A549 (cell line): ENCODE data around the gene RET. TPM values are rescaled to one million over a fixed set of nuclear protein-coding genes. Genes with fewer than 3 reads are reported as not detected.

Source experiments
- ATAC-seq, 2 experiments: fragments of 200-7000 bp in 1 of 2; fragments of >200 bp in 1 of 2; cut with Nextera tagmentation in 1 of 2; cut with Tn5 transposase in 1 of 2; 3 replicates each; pipeline versions ENCODE4 v1.8.0 to v1.9.1; 2018 to 2020; ENCODE audit warnings: mild to moderate bottlenecking in 1 of 2, moderate library complexity in 1 of 2
- CTCF ChIA-PET: fragments of 300-600 bp; sonication (Branson Sonifier 250); formaldehyde crosslinking; extraction: SDS; loops from one replicate; lab custom pipeline; 2021; ENCODE audit warnings: antibody characterized with exemption, inconsistent platforms; lab: Yijun Ruan, JAX
- POLR2A ChIA-PET: fragments of 350-600 bp; formaldehyde crosslinking; extraction: SDS; loops from one replicate; lab custom pipeline; 2021; ENCODE audit warnings: antibody characterized with exemption, inconsistent platforms; lab: Yijun Ruan, JAX
- DNase-seq, 2 experiments: peaks; one replicate each; pipeline versions ENCODE4 v3.0.0 to v3.0.0-alpha.2; 2011 to 2016; ENCODE audit warnings: low read depth in 1 of 2, low spot score in 1 of 2
- FAIRE-seq: peaks from 2 replicates; lab custom pipeline; 2011; peaks lifted over from hg19 to GRCh38; lab: Jason Lieb, UNC
- H3K27ac ChIP-seq, 2 experiments: fragments of >200 bp; sonication (Bioruptor Twin); formaldehyde crosslinking; 3 replicates each; pipeline ENCODE4 v1.5.1; 2016 to 2017
- H3K4me1 ChIP-seq: fragments of >200 bp; sonication (Bioruptor Twin); formaldehyde crosslinking; 3 replicates; pipeline ENCODE4 v1.6.1; 2016
- H3K4me2 ChIP-seq: fragments of >200 bp; sonication (Bioruptor Twin); formaldehyde crosslinking; 3 replicates; pipeline ENCODE4 v1.6.1; 2016
- H3K4me3 ChIP-seq: fragments of >200 bp; sonication (Bioruptor Twin); formaldehyde crosslinking; 3 replicates; pipeline ENCODE4 v1.5.1; 2016
- H3K9me3 ChIP-seq: fragments of >200 bp; sonication (Bioruptor Twin); formaldehyde crosslinking; 3 replicates; pipeline ENCODE4 v1.6.1; 2016
- BHLHE40 ChIP-seq: IDR thresholded peaks from 2 replicates; pipeline ENCODE4 v1.6.1; 2012; ENCODE audit warnings: low read depth, low read length, inconsistent platforms
- CHD4 ChIP-seq: fragments of 200-600 bp; sonication (generic); IDR thresholded peaks from 2 replicates; pipeline ENCODE4 v1.6.1; 2016; ENCODE audit warnings: antibody characterized with exemption, mild to moderate bottlenecking, borderline replicate concordance
- EP300 ChIP-seq, 2 experiments: fragments of >200 bp; sonication (Bioruptor Twin); formaldehyde crosslinking; IDR thresholded peaks; 2 replicates in 1 of 2; 3 replicates in 1 of 2; pipeline ENCODE4 v1.6.1; 2016 to 2017
- ESRRA ChIP-seq: fragments of 150-350 bp; IDR thresholded peaks from 2 replicates; pipeline ENCODE4 v1.6.1; 2014; ENCODE audit warnings: mild to moderate bottlenecking, low read length, borderline replicate concordance
- FOXS1 ChIP-seq: fragments of 250-450 bp; sonication (Bioruptor Pico); IDR thresholded peaks from 2 replicates; pipeline ENCODE4 v1.5.0; 2020; ENCODE audit warnings: mild to moderate bottlenecking, moderate library complexity
- GATA3 ChIP-seq: IDR thresholded peaks from 2 replicates; pipeline ENCODE4 v1.6.1; 2012; ENCODE audit warnings: borderline replicate concordance
- HEYL ChIP-seq: fragments of 250-450 bp; sonication (Bioruptor Pico); IDR thresholded peaks from 2 replicates; pipeline ENCODE4 v1.8.0; 2021; ENCODE audit warnings: mild to moderate bottlenecking, moderate library complexity
- HOXB5 ChIP-seq: fragments of 250-450 bp; sonication (Bioruptor Pico); IDR thresholded peaks from 2 replicates; pipeline ENCODE4 v1.5.0; 2020; ENCODE audit warnings: mild to moderate bottlenecking, moderate library complexity
- JUN ChIP-seq, 2 experiments: fragments of >200 bp; sonication (Bioruptor Twin); formaldehyde crosslinking; IDR thresholded peaks; 2 replicates in 1 of 2; 3 replicates in 1 of 2; pipeline ENCODE4 v1.6.1; 2016 to 2017
- JUNB ChIP-seq: fragments of >200 bp; sonication (Bioruptor Twin); formaldehyde crosslinking; IDR thresholded peaks from 2 replicates; pipeline ENCODE4 v1.6.1; 2016
- MAFK ChIP-seq: fragments of 450-650 bp; IDR thresholded peaks from 2 replicates; pipeline ENCODE4 v1.6.1; 2014; ENCODE audit not compliant: partially characterized antibody
- MAZ ChIP-seq: fragments of 150-350 bp; IDR thresholded peaks from 2 replicates; pipeline ENCODE4 v1.6.1; 2014; ENCODE audit warnings: antibody characterized with exemption, low read depth, low read length, borderline replicate concordance
- MYC ChIP-seq: IDR thresholded peaks from 2 replicates; pipeline ENCODE4 v1.6.1; 2012; ENCODE audit warnings: mild to moderate bottlenecking, inconsistent platforms, low read length, improper control_type of control experiment, borderline replicate concordance
- NR3C1 ChIP-seq: fragments of >200 bp; sonication (Bioruptor Twin); formaldehyde crosslinking; IDR thresholded peaks from 3 replicates; pipeline ENCODE4 v1.6.1; 2017
- PBX3 ChIP-seq: IDR thresholded peaks from 2 replicates; pipeline ENCODE4 v1.6.1; 2012
- PHF8 ChIP-seq: fragments of 200-600 bp; sonication (generic); IDR thresholded peaks from 2 replicates; pipeline ENCODE4 v1.6.1; 2016; ENCODE audit warnings: low read depth, mild to moderate bottlenecking, antibody characterized with exemption, moderate library complexity, borderline replicate concordance
- POLR2AphosphoS2 ChIP-seq: conservative IDR thresholded peaks from 2 replicates; pipeline ENCODE4 v1.6.1; 2012; ENCODE audit warnings: low read length, improper control_type of control experiment, inconsistent platforms
- SREBF2 ChIP-seq: fragments of 450-650 bp; IDR thresholded peaks from 2 replicates; pipeline ENCODE4 v1.6.1; 2014; ENCODE audit warnings: mild to moderate bottlenecking, moderate library complexity
- ZFP36 ChIP-seq: fragments of 450-650 bp; IDR thresholded peaks from 2 replicates; pipeline ENCODE4 v1.6.1; 2014; ENCODE audit warnings: borderline replicate concordance; ENCODE audit not compliant: partially characterized antibody
- ZNF302 ChIP-seq: fragments of 250-450 bp; sonication (Bioruptor Pico); IDR thresholded peaks from 2 replicates; pipeline ENCODE4 v1.9.0; 2021; ENCODE audit warnings: inconsistent platforms, mild to moderate bottlenecking, moderate library complexity
- WGBS: methylation state at CpG from one replicate; pipeline ENCODE4 v1.1.6; 2017; ENCODE audit errors: missing lambda C conversion rate; 5-methylcytosine and 5-hydroxymethylcytosine counted together
- polyA plus RNA-seq, 4 experiments: library from polyadenylated mRNA; depleted of rRNA in 3 of 4; stranded (reverse); fragments of >200 nt; fragmentation: RNase III in 1 of 4; extraction: RNeasy Plus Mini Kit Qiagen cat#74134 plus additional on column Dnase treatment in 1 of 4; gene quantifications; 2 replicates in 3 of 4; 3 replicates in 1 of 4; pipeline ENCODE4 v1.2.3, GENCODE V29; 2011 to 2017
- TF ChIP-seq, protein P1 (sequence below): fragments of 200-600 bp; sonication (generic); IDR thresholded peaks from 2 replicates; pipeline ENCODE4 v1.6.1; 2016; ENCODE audit warnings: antibody characterized with exemption, mild to moderate bottlenecking, moderate library complexity

Gene RET
- polyA plus RNA-seq, 2 of the 4 experiments (the other 2 are of a cell fraction) = 0.08 to 0.41 TPM

DNA sequence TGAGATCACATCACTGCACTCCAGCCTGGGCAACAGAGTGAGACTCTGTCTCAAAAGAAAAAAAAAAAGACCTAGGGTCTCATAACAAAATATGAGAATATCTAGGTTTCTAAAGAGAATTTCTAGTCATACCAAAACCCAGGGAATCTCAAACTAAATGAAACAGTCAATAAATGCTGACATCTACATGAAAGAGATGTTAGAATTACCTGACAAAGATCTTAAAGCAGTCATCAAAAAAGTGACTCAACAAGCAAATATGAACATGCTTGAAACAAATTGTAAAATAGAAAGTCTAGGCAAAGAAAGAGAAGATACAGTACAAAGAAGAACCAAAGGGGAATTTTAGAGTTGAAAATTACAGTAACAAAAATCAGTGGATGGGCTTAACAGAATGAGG lies 26.9 kb upstream of the RET start:
- H3K4me3 ChIP-seq = no peak overlapping the region
- no peak overlapping the region for H3K4me2 ChIP-seq
- H3K9me3 ChIP-seq = no peaks in the 10 kb centered on the region
- DNase-seq (no peak), FAIRE-seq (no peak), ATAC-seq (no peak)
- TF ChIP-seq MAFK (peak; percentile 16), HOXB5 (CRISPR knock-in tag) (no peak)
- CTCF ChIA-PET = no interaction called here
- no peak overlapping the region for H3K27ac ChIP-seq
- H3K4me1 ChIP-seq = no peaks in the 10 kb centered on the region
- POLR2A ChIA-PET = no interaction called here

GRCh38 chr10:43053825-43054224 lies 23.0 kb upstream of the RET start:
- WGBS = 38% methylated on average over 8 of the region's 8 CpGs
- ATAC-seq (no peak), DNase-seq (no peak), FAIRE-seq (no peak)
- TF ChIP-seq MYC (no peak), GATA3 (no peak)
- no peak overlapping the region for H3K27ac ChIP-seq
- CTCF ChIA-PET = interaction anchor here (0.7 to 1.1 kb wide), 2 partner anchors 18 to 29 kb away, joined by 3 read pairs; no protein-coding TSS in a partner anchor
- no peaks in the 10 kb centered on the region for H3K9me3 ChIP-seq
- no peak overlapping the region for H3K4me3 ChIP-seq
- H3K4me2 ChIP-seq = no peak overlapping the region
- H3K4me1 ChIP-seq = no peaks in the 10 kb centered on the region
- POLR2A ChIA-PET = no interaction called here

GRCh38 chr10:43054593-43054992 lies 22.3 kb upstream of the RET start:
- H3K4me3 ChIP-seq = no peak overlapping the region
- no peak overlapping the region for H3K27ac ChIP-seq
- no peaks in the 10 kb centered on the region for H3K9me3 ChIP-seq
- TF ChIP-seq MAFK = no peak
- TF ChIP-seq PBX3 = no peak
- TF ChIP-seq MAZ = no peak
- TF ChIP-seq POLR2AphosphoS2 = no peak
- no peak for TF ChIP-seq CHD4
- no peak for TF ChIP-seq PHF8
- TF ChIP-seq SREBF2 = no peak
- TF ChIP-seq JUN (IDR thresholded peaks at IDR 0.05) = no peak
- TF ChIP-seq FOXS1 (CRISPR knock-in tag) = no peak
- TF ChIP-seq ZFP36 = no peak
- no peak for TF ChIP-seq MYC
- TF ChIP-seq, protein P1, sequence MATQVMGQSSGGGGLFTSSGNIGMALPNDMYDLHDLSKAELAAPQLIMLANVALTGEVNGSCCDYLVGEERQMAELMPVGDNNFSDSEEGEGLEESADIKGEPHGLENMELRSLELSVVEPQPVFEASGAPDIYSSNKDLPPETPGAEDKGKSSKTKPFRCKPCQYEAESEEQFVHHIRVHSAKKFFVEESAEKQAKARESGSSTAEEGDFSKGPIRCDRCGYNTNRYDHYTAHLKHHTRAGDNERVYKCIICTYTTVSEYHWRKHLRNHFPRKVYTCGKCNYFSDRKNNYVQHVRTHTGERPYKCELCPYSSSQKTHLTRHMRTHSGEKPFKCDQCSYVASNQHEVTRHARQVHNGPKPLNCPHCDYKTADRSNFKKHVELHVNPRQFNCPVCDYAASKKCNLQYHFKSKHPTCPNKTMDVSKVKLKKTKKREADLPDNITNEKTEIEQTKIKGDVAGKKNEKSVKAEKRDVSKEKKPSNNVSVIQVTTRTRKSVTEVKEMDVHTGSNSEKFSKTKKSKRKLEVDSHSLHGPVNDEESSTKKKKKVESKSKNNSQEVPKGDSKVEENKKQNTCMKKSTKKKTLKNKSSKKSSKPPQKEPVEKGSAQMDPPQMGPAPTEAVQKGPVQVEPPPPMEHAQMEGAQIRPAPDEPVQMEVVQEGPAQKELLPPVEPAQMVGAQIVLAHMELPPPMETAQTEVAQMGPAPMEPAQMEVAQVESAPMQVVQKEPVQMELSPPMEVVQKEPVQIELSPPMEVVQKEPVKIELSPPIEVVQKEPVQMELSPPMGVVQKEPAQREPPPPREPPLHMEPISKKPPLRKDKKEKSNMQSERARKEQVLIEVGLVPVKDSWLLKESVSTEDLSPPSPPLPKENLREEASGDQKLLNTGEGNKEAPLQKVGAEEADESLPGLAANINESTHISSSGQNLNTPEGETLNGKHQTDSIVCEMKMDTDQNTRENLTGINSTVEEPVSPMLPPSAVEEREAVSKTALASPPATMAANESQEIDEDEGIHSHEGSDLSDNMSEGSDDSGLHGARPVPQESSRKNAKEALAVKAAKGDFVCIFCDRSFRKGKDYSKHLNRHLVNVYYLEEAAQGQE = no peak
- no peak for TF ChIP-seq HEYL (CRISPR knock-in tag)
- no peak for TF ChIP-seq JUNB
- TF ChIP-seq ZNF302 (CRISPR knock-in tag) = no peak
- no peak overlapping the region for H3K4me2 ChIP-seq
- POLR2A ChIA-PET = no interaction called here
- WGBS = 43% methylated on average over 3 of the region's 3 CpGs
- CTCF ChIA-PET = interaction anchor here (0.7 kb wide), 1 partner anchor 30 kb away, joined by 3 read pairs; no protein-coding TSS in a partner anchor
- no peak for FAIRE-seq
- no peak for ATAC-seq
- no peak for DNase-seq
- H3K4me1 ChIP-seq = no peaks in the 10 kb centered on the region

DNA sequence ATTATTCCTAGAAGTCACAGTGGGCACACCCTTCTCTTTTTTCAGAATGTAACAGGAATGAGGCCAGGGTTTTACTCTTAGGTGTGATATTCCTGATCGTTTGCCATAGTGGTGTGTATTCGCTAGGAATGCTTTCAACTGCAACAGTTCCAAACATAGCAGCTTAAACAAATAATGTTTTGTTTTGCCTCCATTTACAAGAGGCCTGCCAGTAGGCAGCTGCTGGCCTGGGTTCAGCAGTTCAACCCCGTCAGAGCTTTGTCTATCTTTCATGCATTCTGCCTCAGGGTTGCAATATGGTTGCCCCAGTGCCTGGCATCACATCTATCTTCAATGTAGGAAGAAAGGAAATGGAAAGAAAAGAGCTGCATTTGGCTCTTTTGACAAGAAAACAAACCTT lies 21.7 kb upstream of the RET start:
- DNase-seq = no peak
- no peaks in the 10 kb centered on the region for H3K9me3 ChIP-seq
- WGBS = 32% methylated on average over 3 of the region's 3 CpGs
- no peak overlapping the region for H3K4me2 ChIP-seq
- ChIA-PET CTCF (interaction anchor here (1.7 kb wide), 1 partner anchor 24 kb away, joined by 6 read pairs; no protein-coding TSS in a partner anchor), POLR2A (no interaction called here)
- no peak for FAIRE-seq
- no peak overlapping the region for H3K27ac ChIP-seq
- no peaks in the 10 kb centered on the region for H3K4me1 ChIP-seq
- H3K4me3 ChIP-seq = no peak overlapping the region
- no peak for ATAC-seq
- TF ChIP-seq NR3C1 = no peak
- no peak for TF ChIP-seq BHLHE40
- TF ChIP-seq, protein P1 = no peak
- no peak for TF ChIP-seq MYC
- TF ChIP-seq PBX3 = no peak
- no peak for TF ChIP-seq ESRRA
- TF ChIP-seq JUN (IDR thresholded peaks at IDR 0.05) = no peak
- no peak for TF ChIP-seq EP300 (IDR thresholded peaks at IDR 0.05)
